GM12878 (cell line): ENCODE data around the gene ASF1B.

ENCODE experiments used
- EED ChIP-seq: sonication (generic); IDR thresholded peaks from 2 replicates; pipeline ENCODE4 v1.6.1; 2016; ENCODE audit warnings: antibody characterized with exemption, low read depth
- EP300 ChIP-seq, 2 experiments: fragments of 150-350 bp in 1 of 2; IDR thresholded peaks; 2 replicates each; pipeline ENCODE4 v1.6.1; 2011 to 2012; ENCODE audit warnings: low read depth in 2 of 2, low read length in 2 of 2, borderline replicate concordance in 1 of 2, improper control_type of control experiment in 1 of 2, inconsistent platforms in 1 of 2; ENCODE audit not compliant: control insufficient read depth in 1 of 2
- EZH2 ChIP-seq: IDR thresholded peaks from 2 replicates; pipeline ENCODE4 v1.6.1; 2012; ENCODE audit warnings: low read depth, mild to moderate bottlenecking, control low read depth, inconsistent platforms, low read length, borderline replicate concordance; ENCODE audit not compliant: control insufficient read depth
- NR2C2 ChIP-seq: IDR thresholded peaks from 2 replicates; pipeline ENCODE4 v1.6.1; 2011; ENCODE audit warnings: borderline replicate concordance, low read depth; ENCODE audit not compliant: control insufficient read depth, insufficient read length
- POLR2A ChIP-seq: IDR thresholded peaks from 2 replicates; pipeline ENCODE4 v1.6.1; 2011; ENCODE audit warnings: low read depth, mild to moderate bottlenecking, low read length
- POLR2AphosphoS5 ChIP-seq: IDR thresholded peaks from 2 replicates; pipeline ENCODE4 v1.6.1; 2011; ENCODE audit warnings: mild to moderate bottlenecking, low read length, inconsistent platforms
- YY1 ChIP-seq: IDR thresholded peaks from 2 replicates; pipeline ENCODE4 v1.6.1; 2011; ENCODE audit warnings: low read depth, mild to moderate bottlenecking, low read length
- ZNF384 ChIP-seq: IDR thresholded peaks from 2 replicates; pipeline ENCODE4 v1.6.1; 2012; ENCODE audit warnings: low read depth, mild to moderate bottlenecking, low read length, improper control_type of control experiment, borderline replicate concordance
- TF ChIP-seq, protein P1 (sequence below), 3 experiments: IDR thresholded peaks in 2 of 3; conservative IDR thresholded peaks in 1 of 3; 2 replicates each; pipeline ENCODE4 v1.5.1; 2011; ENCODE audit warnings: low read depth in 3 of 3, low read length in 3 of 3, mild to moderate bottlenecking in 3 of 3, control low read depth in 2 of 3, moderate library complexity in 2 of 3, inconsistent platforms in 1 of 3, mixed read lengths in 1 of 3; ENCODE audit not compliant: control insufficient read depth in 2 of 3, insufficient read depth in 1 of 3; ENCODE audit errors: extremely low read depth in 1 of 3
- TF ChIP-seq, protein P2 (sequence below): IDR thresholded peaks from 2 replicates; pipeline ENCODE4 v1.6.1; 2012; ENCODE audit warnings: low read length, inconsistent platforms
- TF ChIP-seq, protein P3 (sequence below): IDR thresholded peaks from 2 replicates; pipeline ENCODE4 v1.6.1; 2011; ENCODE audit warnings: low read depth, mild to moderate bottlenecking, low read length, moderate library complexity, borderline replicate concordance; ENCODE audit errors: extremely low read depth

DNA sequence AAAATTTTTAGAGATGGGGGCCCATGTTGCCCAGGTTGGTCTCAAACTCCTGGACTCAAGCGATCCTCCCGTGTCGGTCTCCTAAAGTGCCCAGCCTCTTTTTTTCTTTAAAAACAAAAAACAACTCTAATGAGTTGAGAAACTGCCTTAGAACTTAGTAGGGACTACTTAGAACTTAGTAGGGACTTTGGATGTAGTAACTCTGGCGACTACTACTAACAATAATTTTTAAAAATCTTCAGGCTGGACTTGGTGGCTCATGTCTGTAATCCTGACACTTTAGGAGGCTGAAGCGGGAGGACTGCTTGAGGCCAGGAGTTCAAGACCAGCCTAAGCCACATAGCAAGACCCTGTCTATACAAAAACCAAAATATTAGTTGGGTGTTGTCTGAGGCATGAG is 50.3 kb downstream of the ASF1B start:
- TF ChIP-seq, protein P1, sequence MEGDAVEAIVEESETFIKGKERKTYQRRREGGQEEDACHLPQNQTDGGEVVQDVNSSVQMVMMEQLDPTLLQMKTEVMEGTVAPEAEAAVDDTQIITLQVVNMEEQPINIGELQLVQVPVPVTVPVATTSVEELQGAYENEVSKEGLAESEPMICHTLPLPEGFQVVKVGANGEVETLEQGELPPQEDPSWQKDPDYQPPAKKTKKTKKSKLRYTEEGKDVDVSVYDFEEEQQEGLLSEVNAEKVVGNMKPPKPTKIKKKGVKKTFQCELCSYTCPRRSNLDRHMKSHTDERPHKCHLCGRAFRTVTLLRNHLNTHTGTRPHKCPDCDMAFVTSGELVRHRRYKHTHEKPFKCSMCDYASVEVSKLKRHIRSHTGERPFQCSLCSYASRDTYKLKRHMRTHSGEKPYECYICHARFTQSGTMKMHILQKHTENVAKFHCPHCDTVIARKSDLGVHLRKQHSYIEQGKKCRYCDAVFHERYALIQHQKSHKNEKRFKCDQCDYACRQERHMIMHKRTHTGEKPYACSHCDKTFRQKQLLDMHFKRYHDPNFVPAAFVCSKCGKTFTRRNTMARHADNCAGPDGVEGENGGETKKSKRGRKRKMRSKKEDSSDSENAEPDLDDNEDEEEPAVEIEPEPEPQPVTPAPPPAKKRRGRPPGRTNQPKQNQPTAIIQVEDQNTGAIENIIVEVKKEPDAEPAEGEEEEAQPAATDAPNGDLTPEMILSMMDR (IDR thresholded peaks at IDR 0.05 in 2 of 3, conservative IDR thresholded peaks at IDR 0.05 in 1 of 3; ENCODE audit: control insufficient read depth in 2 of 3, extremely low read depth in 1 of 3, insufficient read depth in 1 of 3, low read depth in 3 of 3, low read length in 3 of 3) = no peak
- TF ChIP-seq POLR2A = no peak
- no peak for TF ChIP-seq ZNF384
- TF ChIP-seq YY1 = no peak
- no peak for TF ChIP-seq EED
- TF ChIP-seq EZH2 = no peak
- TF ChIP-seq, protein P2, sequence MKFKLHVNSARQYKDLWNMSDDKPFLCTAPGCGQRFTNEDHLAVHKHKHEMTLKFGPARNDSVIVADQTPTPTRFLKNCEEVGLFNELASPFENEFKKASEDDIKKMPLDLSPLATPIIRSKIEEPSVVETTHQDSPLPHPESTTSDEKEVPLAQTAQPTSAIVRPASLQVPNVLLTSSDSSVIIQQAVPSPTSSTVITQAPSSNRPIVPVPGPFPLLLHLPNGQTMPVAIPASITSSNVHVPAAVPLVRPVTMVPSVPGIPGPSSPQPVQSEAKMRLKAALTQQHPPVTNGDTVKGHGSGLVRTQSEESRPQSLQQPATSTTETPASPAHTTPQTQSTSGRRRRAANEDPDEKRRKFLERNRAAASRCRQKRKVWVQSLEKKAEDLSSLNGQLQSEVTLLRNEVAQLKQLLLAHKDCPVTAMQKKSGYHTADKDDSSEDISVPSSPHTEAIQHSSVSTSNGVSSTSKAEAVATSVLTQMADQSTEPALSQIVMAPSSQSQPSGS = no peak
- no peak for TF ChIP-seq NR2C2
- TF ChIP-seq, protein P3, sequence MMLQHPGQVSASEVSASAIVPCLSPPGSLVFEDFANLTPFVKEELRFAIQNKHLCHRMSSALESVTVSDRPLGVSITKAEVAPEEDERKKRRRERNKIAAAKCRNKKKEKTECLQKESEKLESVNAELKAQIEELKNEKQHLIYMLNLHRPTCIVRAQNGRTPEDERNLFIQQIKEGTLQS = no peak
- no peak for TF ChIP-seq POLR2AphosphoS5
- no peak for TF ChIP-seq EP300 (IDR thresholded peaks at IDR 0.05; ENCODE audit: borderline replicate concordance in 1 of 2, control insufficient read depth in 1 of 2, low read depth in 2 of 2, low read length in 2 of 2)
